Keratinocyte (primary cell): ENCODE measurements around the gene CMIP.

Source experiments
- EZH2 ChIP-seq: IDR thresholded peaks from one replicate; pipeline ENCODE4 v1.6.1; 2012; ENCODE audit warnings: inconsistent platforms, mild to moderate bottlenecking, low read length, moderate library complexity
- TF ChIP-seq, protein P1 (sequence below), 3 experiments: IDR thresholded peaks in 1 of 3; conservative IDR thresholded peaks in 1 of 3; optimal IDR thresholded peaks in 1 of 3; 2 replicates in 2 of 3; 3 replicates in 1 of 3; pipeline versions ENCODE3 to v1.5.1; 2011; ENCODE audit warnings: low read length in 3 of 3, mild to moderate bottlenecking in 3 of 3, moderate library complexity in 2 of 3, control low read depth in 1 of 3, inconsistent platforms in 1 of 3; ENCODE audit not compliant: insufficient read depth in 2 of 3; ENCODE audit errors: extremely low read depth in 1 of 3

GRCh38 chr16:81668243-81669097 is 223.9 kb downstream of the CMIP start:
- no peak for TF ChIP-seq EZH2
- TF ChIP-seq, protein P1, sequence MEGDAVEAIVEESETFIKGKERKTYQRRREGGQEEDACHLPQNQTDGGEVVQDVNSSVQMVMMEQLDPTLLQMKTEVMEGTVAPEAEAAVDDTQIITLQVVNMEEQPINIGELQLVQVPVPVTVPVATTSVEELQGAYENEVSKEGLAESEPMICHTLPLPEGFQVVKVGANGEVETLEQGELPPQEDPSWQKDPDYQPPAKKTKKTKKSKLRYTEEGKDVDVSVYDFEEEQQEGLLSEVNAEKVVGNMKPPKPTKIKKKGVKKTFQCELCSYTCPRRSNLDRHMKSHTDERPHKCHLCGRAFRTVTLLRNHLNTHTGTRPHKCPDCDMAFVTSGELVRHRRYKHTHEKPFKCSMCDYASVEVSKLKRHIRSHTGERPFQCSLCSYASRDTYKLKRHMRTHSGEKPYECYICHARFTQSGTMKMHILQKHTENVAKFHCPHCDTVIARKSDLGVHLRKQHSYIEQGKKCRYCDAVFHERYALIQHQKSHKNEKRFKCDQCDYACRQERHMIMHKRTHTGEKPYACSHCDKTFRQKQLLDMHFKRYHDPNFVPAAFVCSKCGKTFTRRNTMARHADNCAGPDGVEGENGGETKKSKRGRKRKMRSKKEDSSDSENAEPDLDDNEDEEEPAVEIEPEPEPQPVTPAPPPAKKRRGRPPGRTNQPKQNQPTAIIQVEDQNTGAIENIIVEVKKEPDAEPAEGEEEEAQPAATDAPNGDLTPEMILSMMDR (optimal IDR thresholded peaks at IDR 0.05 in 1 of 3, IDR thresholded peaks at IDR 0.05 in 1 of 3, conservative IDR thresholded peaks at IDR 0.05 in 1 of 3; ENCODE audit: extremely low read depth in 1 of 3, insufficient read depth in 2 of 3, low read length in 3 of 3) = no peak
